Kidney epithelial cell (primary cell): ENCODE data around the gene VPS9D1. TPM values are rescaled to one million over a fixed set of nuclear protein-coding genes. Genes with fewer than 3 reads are reported as not detected.

Experiments used
- DNase-seq: peaks from one replicate; pipeline ENCODE4 v3.0.0-alpha.2; 2010; ENCODE audit warnings: low read depth
- H3K27me3 ChIP-seq: 2 replicates; pipeline ENCODE4 v1.6.0; 2011; ENCODE audit warnings: low read length; ENCODE audit not compliant: control insufficient read depth, insufficient read depth
- H3K36me3 ChIP-seq: 2 replicates; pipeline ENCODE4 v1.5.1; 2011; ENCODE audit warnings: low read length; ENCODE audit not compliant: control insufficient read depth, insufficient read depth
- H3K4me3 ChIP-seq: 2 replicates; pipeline ENCODE4 v1.5.1; 2011; ENCODE audit warnings: low read depth, mild to moderate bottlenecking, control low read depth, low read length
- total RNA-seq: library from RNA; depleted of rRNA; stranded (reverse); fragments of >200 nt; gene quantifications from 2 replicates; pipeline ENCODE4 v1.2.3, GENCODE V29; 2015
- TF ChIP-seq, protein P1 (sequence below): IDR thresholded peaks from 2 replicates; pipeline ENCODE4 v1.5.1; 2011; ENCODE audit warnings: mild to moderate bottlenecking, moderate library complexity, low read length, control low read depth, inconsistent platforms; ENCODE audit not compliant: insufficient read depth, poor library complexity, severe bottlenecking

Gene VPS9D1
- total RNA-seq, 1 donor from 2014 or later: 9.3 TPM

DNA sequence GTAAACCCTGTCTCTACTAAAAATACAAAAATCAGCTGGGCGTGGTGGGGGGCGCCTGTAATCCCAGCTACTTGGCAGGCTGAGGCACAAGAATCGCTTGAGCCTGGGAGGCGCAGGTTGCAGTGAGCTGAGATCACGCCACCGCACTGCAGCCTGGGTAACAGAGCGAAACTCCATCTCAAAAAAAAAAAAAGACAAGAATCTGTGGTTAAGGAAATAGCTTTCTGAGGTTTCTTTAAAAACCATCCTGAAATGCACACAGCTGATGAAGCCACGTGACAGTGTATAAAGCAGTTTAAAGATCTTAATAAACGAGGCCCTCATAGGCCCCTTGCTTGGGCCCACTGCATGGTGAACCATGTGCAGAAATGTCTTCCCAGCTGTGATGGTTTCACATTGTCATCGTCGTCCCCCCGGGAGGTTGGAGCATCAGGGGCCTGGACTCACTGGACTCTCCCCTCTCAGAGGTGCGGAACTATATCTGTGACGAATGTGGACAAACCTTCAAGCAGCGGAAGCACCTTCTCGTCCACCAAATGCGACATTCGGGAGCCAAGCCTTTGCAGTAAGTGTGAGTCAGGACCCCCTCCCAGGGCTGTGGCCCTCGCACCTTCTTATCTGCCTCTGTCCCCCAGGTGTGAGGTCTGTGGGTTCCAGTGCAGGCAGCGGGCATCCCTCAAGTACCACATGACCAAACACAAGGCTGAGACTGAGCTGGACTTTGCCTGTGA, 16.8 kb upstream of the VPS9D1 start:
- no peak overlapping the region for H3K4me3 ChIP-seq
- H3K27me3 ChIP-seq: no peaks in the 10 kb centered on the region
- H3K36me3 ChIP-seq: peaks cover 2% of the 10 kb centered on the region
- no peak for DNase-seq
- TF ChIP-seq, protein P1, sequence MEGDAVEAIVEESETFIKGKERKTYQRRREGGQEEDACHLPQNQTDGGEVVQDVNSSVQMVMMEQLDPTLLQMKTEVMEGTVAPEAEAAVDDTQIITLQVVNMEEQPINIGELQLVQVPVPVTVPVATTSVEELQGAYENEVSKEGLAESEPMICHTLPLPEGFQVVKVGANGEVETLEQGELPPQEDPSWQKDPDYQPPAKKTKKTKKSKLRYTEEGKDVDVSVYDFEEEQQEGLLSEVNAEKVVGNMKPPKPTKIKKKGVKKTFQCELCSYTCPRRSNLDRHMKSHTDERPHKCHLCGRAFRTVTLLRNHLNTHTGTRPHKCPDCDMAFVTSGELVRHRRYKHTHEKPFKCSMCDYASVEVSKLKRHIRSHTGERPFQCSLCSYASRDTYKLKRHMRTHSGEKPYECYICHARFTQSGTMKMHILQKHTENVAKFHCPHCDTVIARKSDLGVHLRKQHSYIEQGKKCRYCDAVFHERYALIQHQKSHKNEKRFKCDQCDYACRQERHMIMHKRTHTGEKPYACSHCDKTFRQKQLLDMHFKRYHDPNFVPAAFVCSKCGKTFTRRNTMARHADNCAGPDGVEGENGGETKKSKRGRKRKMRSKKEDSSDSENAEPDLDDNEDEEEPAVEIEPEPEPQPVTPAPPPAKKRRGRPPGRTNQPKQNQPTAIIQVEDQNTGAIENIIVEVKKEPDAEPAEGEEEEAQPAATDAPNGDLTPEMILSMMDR: no peak

DNA sequence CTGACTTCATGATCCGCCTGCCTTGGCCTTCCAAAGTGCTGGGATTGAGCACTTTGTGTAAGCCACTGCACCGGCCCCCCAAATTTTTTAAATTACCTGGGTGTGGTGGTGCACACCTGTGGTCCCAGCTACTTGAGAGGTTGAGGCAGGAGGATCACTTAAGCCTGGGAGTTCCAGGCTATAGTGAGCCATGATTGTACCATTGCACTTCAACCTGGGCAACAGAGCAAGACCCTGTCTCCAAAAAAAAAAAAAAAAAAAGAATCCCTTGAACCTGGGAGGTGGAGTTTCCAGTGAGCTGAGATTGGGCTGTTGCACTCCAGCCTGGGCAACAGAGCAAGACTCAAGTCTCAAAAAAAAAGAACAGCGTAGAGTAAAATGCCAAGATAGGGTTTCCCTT, 15.9 kb upstream of the VPS9D1 start:
- Histone ChIP-seq H3K27me3 (no peaks in the 10 kb centered on the region), H3K36me3 (peaks cover 2% of the 10 kb centered on the region), H3K4me3 (no peak overlapping the region)
- no peak for DNase-seq
- TF ChIP-seq, protein P1: no peak

DNA sequence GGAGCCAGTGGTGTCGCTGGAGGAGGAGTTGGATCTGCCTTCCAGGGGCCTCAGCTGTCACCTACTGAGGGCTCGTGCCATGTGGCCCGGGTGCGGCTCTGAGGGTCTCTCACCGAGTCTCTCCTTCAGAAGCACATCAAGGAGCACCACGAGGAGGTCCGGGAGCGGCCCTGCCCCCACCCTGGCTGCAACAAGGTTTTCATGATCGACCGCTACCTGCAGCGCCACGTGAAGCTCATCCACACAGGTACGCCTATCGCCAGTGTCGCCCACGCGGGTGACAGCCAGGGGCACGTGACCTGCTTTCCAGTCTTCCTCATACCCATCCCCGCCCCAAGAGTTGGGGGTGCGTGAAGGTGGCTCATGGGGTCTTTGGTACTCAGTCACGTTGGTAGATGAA, 13.1 kb upstream of the VPS9D1 start:
- no peaks in the 10 kb centered on the region for H3K27me3 ChIP-seq
- TF ChIP-seq, protein P1: no peak
- no peak overlapping the region for H3K4me3 ChIP-seq
- peaks cover 2% of the 10 kb centered on the region for H3K36me3 ChIP-seq
- DNase-seq: no peak

DNA sequence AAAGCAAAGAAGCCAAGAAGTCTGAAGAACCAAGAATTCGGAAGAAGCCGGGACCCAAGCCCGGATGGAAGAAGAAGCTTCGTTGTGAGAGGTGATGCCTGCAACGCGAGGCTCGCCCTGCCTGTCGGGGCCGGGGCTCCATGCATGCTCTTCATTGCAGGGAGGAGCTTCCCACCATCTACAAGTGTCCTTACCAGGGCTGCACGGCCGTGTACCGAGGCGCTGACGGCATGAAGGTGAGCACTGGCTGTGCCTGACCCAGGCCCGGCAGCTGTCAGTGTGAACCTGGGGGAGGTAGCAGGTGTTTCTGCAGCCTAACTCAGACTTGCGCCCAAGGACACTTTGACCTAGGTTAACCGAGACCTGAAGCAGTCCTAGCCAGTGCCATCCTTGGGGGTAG, 12.6 kb upstream of the VPS9D1 start:
- Histone ChIP-seq H3K27me3 (no peaks in the 10 kb centered on the region), H3K36me3 (peaks cover 2% of the 10 kb centered on the region), H3K4me3 (no peak overlapping the region)
- TF ChIP-seq, protein P1: no peak
- no peak for DNase-seq

DNA sequence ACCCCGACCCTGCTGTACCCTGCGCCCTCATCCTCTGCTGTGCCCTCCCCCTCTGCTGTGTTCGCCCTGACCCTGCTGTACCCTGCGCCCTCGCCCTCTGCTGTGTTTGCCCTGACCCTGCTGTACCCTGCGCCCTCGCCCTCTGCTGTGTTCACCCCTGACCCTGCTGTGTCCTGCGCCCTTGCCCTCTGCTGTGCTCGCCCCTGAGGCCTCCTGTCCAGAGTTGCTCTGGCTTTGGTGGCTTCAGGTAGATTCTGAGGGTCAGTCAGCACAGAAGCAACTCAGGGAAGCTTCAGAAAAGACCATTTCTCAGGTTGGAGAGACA, 12.2 kb upstream of the VPS9D1 start:
- peaks cover 2% of the 10 kb centered on the region for H3K36me3 ChIP-seq
- H3K27me3 ChIP-seq: no peaks in the 10 kb centered on the region
- DNase-seq: no peak
- TF ChIP-seq, protein P1: no peak
- H3K4me3 ChIP-seq: no peak overlapping the region
